ENCODE results near the gene DDX31.

DNA sequence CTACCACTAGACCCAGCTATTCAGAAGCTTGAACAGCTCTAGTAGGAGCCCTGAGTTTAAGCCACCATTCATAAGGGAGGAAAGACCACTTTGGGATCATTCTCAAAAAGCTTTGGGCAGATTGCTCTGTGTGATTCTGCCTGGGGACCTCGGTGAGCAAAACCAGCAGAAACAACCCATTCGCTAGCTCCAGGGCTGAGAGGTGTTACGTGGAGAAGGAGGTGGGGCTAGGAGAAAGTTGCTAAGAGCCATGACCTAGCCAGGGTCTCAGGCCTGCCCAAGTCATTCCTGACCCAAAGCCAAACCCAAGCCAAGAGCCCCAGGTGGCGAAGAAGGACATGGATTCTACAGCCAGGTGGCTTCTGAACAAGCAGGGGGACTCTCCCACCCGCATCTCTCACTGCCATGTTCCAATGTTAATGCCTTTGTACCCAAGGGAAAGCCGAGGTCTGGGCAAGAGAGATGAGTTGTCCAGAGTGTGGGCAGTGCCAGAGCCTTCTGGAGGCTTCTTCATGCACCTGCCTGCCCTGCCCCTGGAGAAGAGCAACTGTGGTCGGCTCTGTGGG is 91.3 kb downstream of the DDX31 start:
- TF ChIP-seq, protein P1, sequence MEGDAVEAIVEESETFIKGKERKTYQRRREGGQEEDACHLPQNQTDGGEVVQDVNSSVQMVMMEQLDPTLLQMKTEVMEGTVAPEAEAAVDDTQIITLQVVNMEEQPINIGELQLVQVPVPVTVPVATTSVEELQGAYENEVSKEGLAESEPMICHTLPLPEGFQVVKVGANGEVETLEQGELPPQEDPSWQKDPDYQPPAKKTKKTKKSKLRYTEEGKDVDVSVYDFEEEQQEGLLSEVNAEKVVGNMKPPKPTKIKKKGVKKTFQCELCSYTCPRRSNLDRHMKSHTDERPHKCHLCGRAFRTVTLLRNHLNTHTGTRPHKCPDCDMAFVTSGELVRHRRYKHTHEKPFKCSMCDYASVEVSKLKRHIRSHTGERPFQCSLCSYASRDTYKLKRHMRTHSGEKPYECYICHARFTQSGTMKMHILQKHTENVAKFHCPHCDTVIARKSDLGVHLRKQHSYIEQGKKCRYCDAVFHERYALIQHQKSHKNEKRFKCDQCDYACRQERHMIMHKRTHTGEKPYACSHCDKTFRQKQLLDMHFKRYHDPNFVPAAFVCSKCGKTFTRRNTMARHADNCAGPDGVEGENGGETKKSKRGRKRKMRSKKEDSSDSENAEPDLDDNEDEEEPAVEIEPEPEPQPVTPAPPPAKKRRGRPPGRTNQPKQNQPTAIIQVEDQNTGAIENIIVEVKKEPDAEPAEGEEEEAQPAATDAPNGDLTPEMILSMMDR (conservative IDR thresholded peaks at IDR 0.05; ENCODE audit: low read length), result no peak
- TF ChIP-seq EZH2phosphoT487 (IDR thresholded peaks at IDR 0.05; ENCODE audit: borderline replicate concordance, low read depth, low read length), result no peak
